Nephron progenitor cell (in vitro differentiated cells): Measurements from ENCODE around the gene TMC8.

Source experiments
- DNase-seq: peaks from one replicate; pipeline ENCODE4 v3.0.0; 2021
- H3K27ac Mint-ChIP-seq: 2 replicates; pipeline ENCODE4 v1.8.0; 2021; ENCODE audit warnings: mild to moderate bottlenecking, moderate library complexity, mixed read lengths
- H3K27me3 Mint-ChIP-seq: 2 replicates; pipeline ENCODE4 v1.8.0; 2021; ENCODE audit warnings: mild to moderate bottlenecking, low read depth, mixed read lengths; ENCODE audit not compliant: poor library complexity
- H3K36me3 Mint-ChIP-seq: 2 replicates; pipeline ENCODE4 v1.8.0; 2021; ENCODE audit warnings: low read depth, mixed read lengths
- H3K4me1 Mint-ChIP-seq: 2 replicates; pipeline ENCODE4 v1.8.0; 2021; ENCODE audit warnings: mixed read lengths
- H3K4me3 Mint-ChIP-seq: 2 replicates; pipeline ENCODE4 v1.8.0; 2021; ENCODE audit warnings: mild to moderate bottlenecking, moderate library complexity, mixed read lengths
- H3K9me3 Mint-ChIP-seq: 2 replicates; pipeline ENCODE4 v1.8.0; 2021; ENCODE audit warnings: mild to moderate bottlenecking, moderate library complexity, mixed read lengths
- TF ChIP-seq, protein P1 (sequence below): fragments of 200-600 bp; sonication (generic); IDR thresholded peaks from 2 replicates; pipeline ENCODE4 v1.5.0; 2021; ENCODE audit warnings: antibody characterized with exemption

TMC8 gene

DNA sequence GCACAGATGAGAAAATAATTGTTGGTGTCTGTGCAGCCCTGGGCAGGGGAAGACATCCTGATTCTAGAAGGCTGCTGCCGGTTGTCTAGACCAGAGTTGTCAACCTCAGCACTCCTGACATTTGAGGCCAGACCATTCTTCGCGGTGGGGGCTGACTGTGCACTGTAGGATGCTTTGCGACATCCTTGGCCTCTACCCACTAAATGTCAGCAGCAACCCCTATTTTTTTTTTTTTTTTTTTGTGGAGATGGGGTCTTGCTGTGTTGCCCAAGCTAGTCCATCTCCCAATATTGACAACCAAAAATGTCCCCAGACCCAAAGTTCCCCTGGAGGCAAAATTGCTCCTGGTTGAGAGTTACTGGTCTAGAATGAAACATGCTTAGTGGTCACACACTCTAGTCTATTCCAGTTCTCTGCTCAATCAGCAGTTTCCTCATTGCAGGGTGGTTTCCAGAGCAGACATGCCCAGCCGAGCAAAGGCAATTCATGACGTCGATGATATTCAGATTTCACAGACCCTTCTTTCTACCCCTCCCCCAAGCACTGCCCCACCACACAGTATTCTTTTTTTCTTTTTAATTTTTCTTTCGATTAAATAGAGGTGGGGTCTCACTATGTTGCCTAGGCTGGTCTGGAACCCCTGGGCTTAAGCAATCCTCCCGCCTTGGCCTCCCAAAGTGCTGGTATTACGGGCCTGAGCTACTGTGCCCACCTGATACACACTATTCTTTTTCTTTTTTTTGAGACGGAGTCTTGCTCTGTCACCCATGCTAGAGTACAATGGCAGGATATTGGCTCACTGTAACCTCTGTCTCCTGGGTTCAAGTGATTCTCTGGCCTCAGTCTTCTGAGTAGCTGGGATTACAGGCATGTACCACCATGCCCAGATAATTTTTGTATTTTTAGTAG, 24.6 kb downstream of the TMC8 start:
- TF ChIP-seq, protein P1, sequence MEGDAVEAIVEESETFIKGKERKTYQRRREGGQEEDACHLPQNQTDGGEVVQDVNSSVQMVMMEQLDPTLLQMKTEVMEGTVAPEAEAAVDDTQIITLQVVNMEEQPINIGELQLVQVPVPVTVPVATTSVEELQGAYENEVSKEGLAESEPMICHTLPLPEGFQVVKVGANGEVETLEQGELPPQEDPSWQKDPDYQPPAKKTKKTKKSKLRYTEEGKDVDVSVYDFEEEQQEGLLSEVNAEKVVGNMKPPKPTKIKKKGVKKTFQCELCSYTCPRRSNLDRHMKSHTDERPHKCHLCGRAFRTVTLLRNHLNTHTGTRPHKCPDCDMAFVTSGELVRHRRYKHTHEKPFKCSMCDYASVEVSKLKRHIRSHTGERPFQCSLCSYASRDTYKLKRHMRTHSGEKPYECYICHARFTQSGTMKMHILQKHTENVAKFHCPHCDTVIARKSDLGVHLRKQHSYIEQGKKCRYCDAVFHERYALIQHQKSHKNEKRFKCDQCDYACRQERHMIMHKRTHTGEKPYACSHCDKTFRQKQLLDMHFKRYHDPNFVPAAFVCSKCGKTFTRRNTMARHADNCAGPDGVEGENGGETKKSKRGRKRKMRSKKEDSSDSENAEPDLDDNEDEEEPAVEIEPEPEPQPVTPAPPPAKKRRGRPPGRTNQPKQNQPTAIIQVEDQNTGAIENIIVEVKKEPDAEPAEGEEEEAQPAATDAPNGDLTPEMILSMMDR, result no peak
- H3K4me1 Mint-ChIP-seq, result peaks cover 30% of the 10 kb centered on the region
- DNase-seq, result no peak

DNA sequence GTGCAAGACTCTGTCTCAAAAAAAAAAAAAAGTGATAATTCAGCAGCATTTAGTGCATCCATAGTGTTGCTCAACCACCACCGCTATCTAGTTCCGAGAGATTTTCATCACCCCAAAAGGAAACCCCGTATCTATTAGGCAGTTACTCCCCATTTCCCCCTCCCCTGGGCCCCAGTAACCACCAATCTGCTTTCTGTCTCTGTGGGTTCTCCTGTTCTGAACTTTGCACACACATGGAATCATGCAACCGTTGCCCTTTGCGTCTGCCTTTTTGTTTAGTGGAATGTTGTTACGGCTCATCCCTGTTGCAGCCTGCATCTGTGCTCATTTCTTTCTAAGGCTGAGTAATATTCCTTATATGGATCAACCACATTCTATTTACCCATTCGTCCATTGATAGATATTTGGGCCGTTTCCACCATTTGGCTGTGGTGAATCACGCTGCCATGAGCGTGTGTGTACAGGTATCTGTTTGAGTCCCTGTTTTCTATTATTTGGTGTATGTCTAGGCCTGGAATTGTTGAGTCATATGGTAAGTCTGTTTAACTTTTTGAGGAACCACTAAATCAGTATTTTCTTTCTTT, 29.1 kb downstream of the TMC8 start:
- H3K27me3 Mint-ChIP-seq, result peaks cover 18% of the 10 kb centered on the region
- H3K4me1 Mint-ChIP-seq, result peaks cover 11% of the 10 kb centered on the region
- H3K36me3 Mint-ChIP-seq, result no peaks in the 10 kb centered on the region
- H3K27ac Mint-ChIP-seq, result no peak overlapping the region
- TF ChIP-seq, protein P1, result no peak
- DNase-seq, result no peak
- H3K9me3 Mint-ChIP-seq, result no peaks in the 10 kb centered on the region
- H3K4me3 Mint-ChIP-seq, result no peak overlapping the region

More for the DNA sequence above, 24.6 kb downstream of the TMC8 start:
- H3K4me3 Mint-ChIP-seq, result no peak overlapping the region
- no peaks in the 10 kb centered on the region for H3K36me3 Mint-ChIP-seq
- H3K27ac Mint-ChIP-seq, result peak overlapping the region; percentile 57
- H3K9me3 Mint-ChIP-seq, result no peaks in the 10 kb centered on the region
- H3K27me3 Mint-ChIP-seq, result peaks cover 19% of the 10 kb centered on the region

DNA sequence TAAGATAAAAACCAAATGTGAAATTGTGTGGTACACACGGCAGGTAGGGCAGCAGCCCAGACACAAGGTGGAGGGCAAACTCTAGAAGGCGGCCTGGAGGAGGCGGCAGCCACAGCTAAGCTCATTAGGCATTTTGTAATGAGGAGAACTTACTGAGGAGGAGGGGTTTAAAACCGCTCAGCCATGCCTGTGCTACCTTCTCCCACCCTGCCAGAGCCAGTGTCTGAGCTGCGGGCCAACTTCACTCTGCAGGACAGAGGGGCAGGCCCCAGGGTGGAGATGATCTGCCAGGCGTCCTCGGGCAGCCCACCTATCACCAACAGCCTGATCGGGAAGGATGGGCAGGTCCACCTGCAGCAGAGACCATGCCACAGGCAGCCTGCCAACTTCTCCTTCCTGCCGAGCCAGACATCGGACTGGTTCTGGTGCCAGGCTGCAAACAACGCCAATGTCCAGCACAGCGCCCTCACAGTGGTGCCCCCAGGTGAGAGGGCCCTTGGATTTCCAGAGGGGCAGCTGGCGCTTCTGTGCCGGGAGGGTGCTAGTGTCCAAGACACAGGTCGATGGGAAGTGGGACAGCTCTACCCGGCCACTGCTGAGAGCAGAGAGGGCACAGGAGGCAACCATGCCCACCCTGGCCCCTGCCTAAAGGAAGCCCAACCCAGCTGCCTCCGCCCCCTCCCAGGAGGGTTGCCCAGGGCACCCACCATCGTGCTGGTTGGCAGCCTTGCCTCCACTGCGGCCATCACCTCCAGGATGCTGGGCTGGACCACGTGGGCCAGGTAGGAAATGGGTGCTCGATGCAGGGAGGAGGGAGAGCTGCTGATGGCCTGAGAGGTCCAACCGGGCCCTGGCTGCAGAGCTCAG, 33.5 kb downstream of the TMC8 start:
- no peaks in the 10 kb centered on the region for H3K36me3 Mint-ChIP-seq
- no peak for DNase-seq
- peaks cover 10% of the 10 kb centered on the region for H3K27me3 Mint-ChIP-seq
- no peak overlapping the region for H3K4me3 Mint-ChIP-seq
- peaks cover 5% of the 10 kb centered on the region for H3K4me1 Mint-ChIP-seq
- H3K9me3 Mint-ChIP-seq, result no peaks in the 10 kb centered on the region
- TF ChIP-seq, protein P1, result no peak
- no peak overlapping the region for H3K27ac Mint-ChIP-seq

DNA sequence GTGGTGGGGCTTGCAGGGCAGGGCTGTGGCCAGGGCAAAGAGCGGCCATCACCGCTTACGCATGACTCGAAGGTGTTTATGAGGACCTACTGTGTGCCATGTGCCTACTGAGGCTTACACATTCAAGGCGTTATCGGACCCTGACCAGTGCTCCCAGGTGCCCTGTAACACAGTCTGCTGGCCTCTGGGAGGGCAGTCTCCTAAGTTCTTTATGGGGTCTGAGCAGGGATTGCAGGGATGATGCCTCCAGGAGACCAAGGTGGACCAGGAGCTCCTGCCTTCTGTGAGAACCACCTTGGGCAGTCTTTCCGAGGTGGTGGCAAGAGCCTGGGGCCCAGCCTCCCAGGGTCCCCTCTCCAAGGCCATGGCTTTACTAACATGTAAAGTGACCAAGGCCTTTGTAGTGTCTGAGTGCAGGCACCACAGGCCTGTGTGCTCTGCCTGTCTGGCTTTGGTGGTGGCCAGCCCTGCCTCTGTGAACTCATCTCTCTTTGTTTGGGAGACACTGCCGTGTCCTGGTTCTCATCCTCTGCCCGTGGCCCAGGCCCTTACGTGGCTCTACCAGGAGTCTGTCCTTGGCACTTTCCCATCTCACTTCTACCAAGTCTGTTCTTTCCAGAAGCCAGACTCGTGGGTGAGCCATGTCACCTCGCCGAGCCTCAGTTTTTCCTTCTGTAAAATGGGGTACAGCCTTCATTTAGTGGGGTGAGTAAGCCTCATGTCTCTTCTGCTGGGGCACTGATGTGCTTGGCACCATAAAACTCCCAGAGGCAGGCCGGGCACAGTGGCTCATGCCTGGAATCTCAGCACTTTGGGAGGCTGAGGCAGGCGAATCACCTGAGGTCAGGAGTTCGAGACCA, 34.4 kb downstream of the TMC8 start:
- no peak for DNase-seq
- H3K4me3 Mint-ChIP-seq, result no peak overlapping the region
- no peaks in the 10 kb centered on the region for H3K9me3 Mint-ChIP-seq
- TF ChIP-seq, protein P1, result no peak
- H3K36me3 Mint-ChIP-seq, result no peaks in the 10 kb centered on the region
- no peaks in the 10 kb centered on the region for H3K4me1 Mint-ChIP-seq
- no peak overlapping the region for H3K27ac Mint-ChIP-seq
- peaks cover 7% of the 10 kb centered on the region for H3K27me3 Mint-ChIP-seq

DNA sequence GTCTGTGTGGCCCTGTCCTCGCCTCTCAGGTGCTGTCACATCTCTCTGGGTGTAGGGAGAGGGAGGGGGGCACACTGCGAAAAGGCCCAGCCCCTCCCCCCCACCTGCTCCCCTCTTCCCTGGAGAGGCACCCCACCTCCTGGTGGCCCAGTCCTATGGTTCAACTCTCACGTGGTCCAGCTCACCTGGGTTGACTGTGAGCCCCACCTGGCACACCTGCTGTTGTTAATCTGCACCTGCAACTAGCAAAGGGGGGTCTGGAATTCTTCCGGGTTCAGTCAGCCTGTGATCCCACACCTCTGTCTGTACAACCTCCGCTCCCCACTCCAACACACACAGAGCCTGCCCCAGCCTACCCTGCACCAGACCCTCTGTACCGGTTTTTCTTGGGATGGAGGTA, 35.8 kb downstream of the TMC8 start:
- no peak for DNase-seq
- no peaks in the 10 kb centered on the region for H3K4me1 Mint-ChIP-seq
- TF ChIP-seq, protein P1, result no peak
- H3K27ac Mint-ChIP-seq, result no peak overlapping the region
- H3K9me3 Mint-ChIP-seq, result no peaks in the 10 kb centered on the region
- H3K4me3 Mint-ChIP-seq, result no peak overlapping the region
- H3K27me3 Mint-ChIP-seq, result peaks cover 6% of the 10 kb centered on the region
- H3K36me3 Mint-ChIP-seq, result no peaks in the 10 kb centered on the region
